Lower leg skin (tissue), 4 donors: ENCODE results near the gene REEP1. TPM values are rescaled to one million over a fixed set of nuclear protein-coding genes. Genes with fewer than 3 reads are reported as not detected.

Experiments
- DNase-seq, 2 donors: peaks; one replicate each; pipeline ENCODE4 v3.0.0-alpha.2; 2019; ENCODE audit warnings: low spot score in 2 of 2
- H3K4me3 ChIP-seq: fragments of 200-600 bp; sonication (generic); 2 replicates; pipeline ENCODE4 v1.5.1; 2017; ENCODE audit warnings: mild to moderate bottlenecking, low read depth; ENCODE audit not compliant: poor library complexity, severe bottlenecking
- POLR2A ChIP-seq, 2 donors: fragments of 450-650 bp; IDR thresholded peaks; one replicate each; pipeline ENCODE4 v1.6.1; 2016 to 2017; ENCODE audit warnings: antibody characterized with exemption in 2 of 2, mild to moderate bottlenecking in 1 of 2, moderate library complexity in 1 of 2
- WGBS, 2 donors: methylation state at CpG; one replicate each; pipeline ENCODE4 v1.1.5; 2018; 5-methylcytosine and 5-hydroxymethylcytosine counted together
- intact Hi-C: fragments of 100-400 bp; cut with DNase I; formaldehyde crosslinking; loops from one replicate; pipeline ENCODE4 v1.15.0; 2023; ENCODE audit warnings: low total_unique reads
- total RNA-seq, 4 donors: library from RNA; depleted of rRNA; stranded (reverse); fragments of >200 nt; gene quantifications; one replicate each; pipeline ENCODE4 v1.1.0, GENCODE V29; 2016
- TF ChIP-seq, protein P1 (sequence below), 3 donors: fragments of 450-650 bp; IDR thresholded peaks; one replicate each; pipeline ENCODE4 v1.5.1; 2016; ENCODE audit warnings: antibody characterized with exemption in 3 of 3, mild to moderate bottlenecking in 3 of 3, moderate library complexity in 2 of 3

REEP1 gene
- total RNA-seq, 4 donors from 2014 or later: 0.04 to 4.3 (median 2.0) TPM

DNA sequence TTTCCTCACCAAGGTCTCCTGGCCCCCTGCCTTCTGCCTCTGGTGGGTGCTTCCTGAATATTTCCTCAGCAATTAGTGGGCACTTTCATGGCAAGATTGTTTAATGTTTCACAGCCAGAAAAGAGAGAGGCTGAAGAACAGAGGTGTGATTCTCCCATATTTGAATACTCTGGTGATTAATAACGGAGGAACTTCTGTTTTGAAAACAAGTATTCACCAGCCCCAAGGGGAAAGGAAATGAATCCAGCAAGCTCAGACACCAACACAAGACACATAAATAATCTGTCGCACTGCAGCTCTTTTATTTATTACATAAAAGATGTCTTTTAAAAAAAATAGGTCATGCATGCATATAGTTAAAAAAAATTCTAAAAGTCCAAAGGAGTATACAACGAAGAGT, 80.4 kb downstream of the REEP1 start:
- intact Hi-C loops: no loop called here
- H3K4me3 ChIP-seq: no peak overlapping the region
- 40 to 48% methylated on average over 3 of the region's 3 CpGs for WGBS, 2 donors
- no peak for TF ChIP-seq POLR2A (IDR thresholded peaks at IDR 0.05)
- TF ChIP-seq, protein P1, sequence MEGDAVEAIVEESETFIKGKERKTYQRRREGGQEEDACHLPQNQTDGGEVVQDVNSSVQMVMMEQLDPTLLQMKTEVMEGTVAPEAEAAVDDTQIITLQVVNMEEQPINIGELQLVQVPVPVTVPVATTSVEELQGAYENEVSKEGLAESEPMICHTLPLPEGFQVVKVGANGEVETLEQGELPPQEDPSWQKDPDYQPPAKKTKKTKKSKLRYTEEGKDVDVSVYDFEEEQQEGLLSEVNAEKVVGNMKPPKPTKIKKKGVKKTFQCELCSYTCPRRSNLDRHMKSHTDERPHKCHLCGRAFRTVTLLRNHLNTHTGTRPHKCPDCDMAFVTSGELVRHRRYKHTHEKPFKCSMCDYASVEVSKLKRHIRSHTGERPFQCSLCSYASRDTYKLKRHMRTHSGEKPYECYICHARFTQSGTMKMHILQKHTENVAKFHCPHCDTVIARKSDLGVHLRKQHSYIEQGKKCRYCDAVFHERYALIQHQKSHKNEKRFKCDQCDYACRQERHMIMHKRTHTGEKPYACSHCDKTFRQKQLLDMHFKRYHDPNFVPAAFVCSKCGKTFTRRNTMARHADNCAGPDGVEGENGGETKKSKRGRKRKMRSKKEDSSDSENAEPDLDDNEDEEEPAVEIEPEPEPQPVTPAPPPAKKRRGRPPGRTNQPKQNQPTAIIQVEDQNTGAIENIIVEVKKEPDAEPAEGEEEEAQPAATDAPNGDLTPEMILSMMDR (IDR thresholded peaks at IDR 0.05): no peak
- peak in 1 of 2 donors; percentile 6 for DNase-seq

- intact Hi-C loops: no loop called here
- H3K4me3 ChIP-seq: no peak overlapping the region
- peak in 1 of 2 donors; percentile 50 for DNase-seq
- 66 to 84% methylated on average over 4 of the region's 4 CpGs for WGBS, 2 donors
- TF ChIP-seq POLR2A (IDR thresholded peaks at IDR 0.05): no peak
- TF ChIP-seq, protein P1 (IDR thresholded peaks at IDR 0.05): no peak
Observed at GRCh38 chr2:86256300-86256699, 81.1 kb downstream of the REEP1 start.

DNA sequence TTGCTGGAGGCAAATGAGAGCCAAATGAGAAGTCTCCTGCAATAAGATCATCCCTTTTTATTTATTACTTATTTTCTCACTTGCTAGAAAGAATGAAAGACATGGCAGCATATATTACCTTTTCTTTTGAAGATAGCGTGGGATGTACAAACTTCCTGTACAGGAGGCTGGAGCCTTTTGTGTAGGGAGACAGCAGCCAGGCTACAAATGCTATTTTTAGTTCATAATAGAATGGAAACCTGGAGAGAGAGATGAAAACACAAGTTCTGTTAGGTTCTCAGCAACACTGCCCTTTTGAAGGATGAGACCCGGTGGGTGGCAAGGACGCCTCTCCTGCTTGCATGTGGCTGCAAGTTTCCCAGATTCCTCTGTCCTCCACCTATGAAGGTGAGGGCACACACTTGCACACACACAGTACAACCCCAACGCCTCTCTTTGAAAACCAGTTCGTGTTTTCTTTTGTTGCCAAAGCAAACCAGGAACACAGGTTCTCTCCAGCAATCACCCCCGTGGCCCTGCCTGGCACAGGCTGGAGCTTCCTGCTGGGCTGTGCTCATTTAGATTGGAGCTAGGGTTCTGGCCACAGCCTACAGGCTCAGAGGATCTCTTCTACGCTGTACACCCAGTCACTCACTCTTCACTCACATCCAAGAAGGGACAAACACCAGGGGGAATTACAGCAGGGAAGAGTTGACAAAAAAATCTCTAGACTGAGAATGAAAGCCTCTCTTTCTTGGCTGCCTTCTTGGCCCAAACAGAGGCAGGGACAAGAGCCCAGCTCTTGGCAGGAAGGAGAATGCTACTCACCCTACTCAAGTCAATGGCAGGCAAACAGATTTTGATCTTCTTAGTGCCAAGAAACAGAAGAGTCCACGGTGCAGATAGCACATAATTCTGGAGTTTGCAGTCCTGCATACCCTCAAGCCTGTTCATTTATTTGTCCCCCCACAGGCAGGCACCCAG, 82.6 kb downstream of the REEP1 start:
- WGBS, 2 donors: 22 to 27% methylated on average over 8 of the region's 8 CpGs
- DNase-seq: peak in 1 of 2 donors; percentile 69
- H3K4me3 ChIP-seq: no peak overlapping the region
- intact Hi-C loops: no loop called here
- TF ChIP-seq POLR2A (IDR thresholded peaks at IDR 0.05): no peak
- TF ChIP-seq, protein P1 (IDR thresholded peaks at IDR 0.05): no peak

DNA sequence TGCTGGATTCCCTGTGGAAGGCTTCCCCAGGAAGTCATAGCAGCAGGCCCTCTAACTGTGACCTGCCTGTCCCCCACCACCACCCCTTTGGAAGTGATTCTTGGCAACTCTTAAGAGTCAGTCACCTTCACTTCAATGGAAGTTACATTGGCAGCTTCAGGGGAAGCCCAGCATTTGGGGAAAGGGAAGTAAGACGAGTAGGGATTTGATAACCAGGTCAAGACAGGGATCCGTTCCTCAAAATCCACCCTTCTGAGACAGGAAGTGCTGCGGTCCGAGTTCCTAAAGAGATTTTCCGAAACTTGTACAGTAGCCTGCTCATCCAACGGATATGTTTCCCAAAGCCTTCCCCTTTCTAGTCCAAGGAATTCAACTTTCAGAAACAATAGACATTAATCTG, 84.0 kb downstream of the REEP1 start:
- DNase-seq: no peak
- WGBS, 2 donors: 79 to 85% methylated on average over 6 of the region's 6 CpGs
- TF ChIP-seq POLR2A (IDR thresholded peaks at IDR 0.05): no peak
- TF ChIP-seq, protein P1 (IDR thresholded peaks at IDR 0.05): no peak
- intact Hi-C loops: no loop called here
- no peak overlapping the region for H3K4me3 ChIP-seq

- TF ChIP-seq POLR2A (IDR thresholded peaks at IDR 0.05): no peak
- TF ChIP-seq, protein P1 (IDR thresholded peaks at IDR 0.05): no peak
- no peak for DNase-seq
- intact Hi-C loops: no loop called here
- 70 to 83% methylated on average over 10 of the region's 10 CpGs for WGBS, 2 donors
- no peak overlapping the region for H3K4me3 ChIP-seq
Observed at GRCh38 chr2:86251840-86252266, 85.6 kb downstream of the REEP1 start.
